Gastroesophageal sphincter (tissue), 4 donors: ENCODE data around the gene IKZF1. TPM values are rescaled to one million over a fixed set of nuclear protein-coding genes. Genes with fewer than 3 reads are reported as not detected.

Source experiments
- ATAC-seq: fragments of 150-250 bp; one replicate; pipeline ENCODE4 v1.9.1; 2016; ENCODE audit warnings: mild to moderate bottlenecking, moderate library complexity
- H3K27ac ChIP-seq, 4 donors: fragments of 200-600 bp; sonication (generic) in 3 of 4; 1 replicate in 3 of 4; 2 replicates in 1 of 4; pipeline ENCODE4 v1.5.1; 2016 to 2019
- H3K27me3 ChIP-seq: fragments of 200-600 bp; sonication (generic); one replicate; pipeline ENCODE4 v1.5.1; 2019
- H3K36me3 ChIP-seq, 2 donors: fragments of 200-600 bp; sonication (generic); one replicate each; pipeline ENCODE4 v1.5.1; 2019; ENCODE audit warnings: control low read depth in 1 of 2
- H3K4me1 ChIP-seq, 3 donors: fragments of 200-600 bp; sonication (generic); 1 replicate in 2 of 3; 2 replicates in 1 of 3; pipeline ENCODE4 v1.5.1; 2016 to 2019; ENCODE audit warnings: control low read depth in 2 of 3
- H3K4me3 ChIP-seq, 2 donors: fragments of 200-600 bp; sonication (generic); one replicate each; pipeline ENCODE4 v1.5.1; 2019; ENCODE audit warnings: mild to moderate bottlenecking in 1 of 2, moderate library complexity in 1 of 2
- H3K9me3 ChIP-seq, 3 donors: fragments of 200-600 bp; sonication (generic); one replicate each; pipeline ENCODE4 v1.5.1; 2017 to 2019; ENCODE audit warnings: control low read depth in 2 of 3
- EP300 ChIP-seq: sonication (generic); formaldehyde crosslinking; IDR thresholded peaks from one replicate; pipeline ENCODE4 v1.6.1; 2017; ENCODE audit warnings: antibody characterized with exemption, mild to moderate bottlenecking
- POLR2A ChIP-seq, 2 donors: fragments of 450-650 bp; IDR thresholded peaks; one replicate each; pipeline ENCODE4 v1.6.1; 2017; ENCODE audit warnings: antibody characterized with exemption in 2 of 2, mild to moderate bottlenecking in 2 of 2, moderate library complexity in 1 of 2
- POLR2AphosphoS5 ChIP-seq: sonication (generic); formaldehyde crosslinking; IDR thresholded peaks from one replicate; pipeline ENCODE4 v1.6.1; 2017; ENCODE audit warnings: antibody characterized with exemption
- WGBS, 2 donors: methylation state at CpG; one replicate each; pipeline ENCODE4 v1.1.5; 2018; ENCODE audit warnings: low coverage in 1 of 2; 5-methylcytosine and 5-hydroxymethylcytosine counted together
- total RNA-seq, 4 donors: library from RNA; depleted of rRNA; stranded (reverse); fragments of >200 nt; gene quantifications; one replicate each; pipeline ENCODE4 v1.1.0, GENCODE V29; 2016
- TF ChIP-seq, protein P1 (sequence below), 4 experiments: fragments of 200-600 bp in 2 of 4; fragments of 450-650 bp in 2 of 4; sonication (generic) in 1 of 4; IDR thresholded peaks; one replicate each; pipeline ENCODE4 v1.5.1; 2017 to 2019; ENCODE audit warnings: antibody characterized with exemption in 4 of 4, mild to moderate bottlenecking in 2 of 4, moderate library complexity in 2 of 4

IKZF1 gene
- total RNA-seq, 4 donors from 2014 or later: 2.5 to 14.1 (median 5.9) TPM

GRCh38 chr7:50264908-50265307 is 39.6 kb upstream of the IKZF1 start:
- Histone ChIP-seq H3K36me3 (no peaks in the 10 kb centered on the region), H3K27ac (no peak overlapping the region), H3K9me3 (no peaks in the 10 kb centered on the region), H3K4me3 (no peak overlapping the region), H3K27me3 (no peaks in the 10 kb centered on the region), H3K4me1 (no peaks in the 10 kb centered on the region)
- 39 to 43% methylated on average over 3 of the region's 3 CpGs for WGBS, 2 donors
- TF ChIP-seq POLR2A (IDR thresholded peaks at IDR 0.05) (no peak), EP300 (no peak), POLR2AphosphoS5 (no peak)
- TF ChIP-seq, protein P1, sequence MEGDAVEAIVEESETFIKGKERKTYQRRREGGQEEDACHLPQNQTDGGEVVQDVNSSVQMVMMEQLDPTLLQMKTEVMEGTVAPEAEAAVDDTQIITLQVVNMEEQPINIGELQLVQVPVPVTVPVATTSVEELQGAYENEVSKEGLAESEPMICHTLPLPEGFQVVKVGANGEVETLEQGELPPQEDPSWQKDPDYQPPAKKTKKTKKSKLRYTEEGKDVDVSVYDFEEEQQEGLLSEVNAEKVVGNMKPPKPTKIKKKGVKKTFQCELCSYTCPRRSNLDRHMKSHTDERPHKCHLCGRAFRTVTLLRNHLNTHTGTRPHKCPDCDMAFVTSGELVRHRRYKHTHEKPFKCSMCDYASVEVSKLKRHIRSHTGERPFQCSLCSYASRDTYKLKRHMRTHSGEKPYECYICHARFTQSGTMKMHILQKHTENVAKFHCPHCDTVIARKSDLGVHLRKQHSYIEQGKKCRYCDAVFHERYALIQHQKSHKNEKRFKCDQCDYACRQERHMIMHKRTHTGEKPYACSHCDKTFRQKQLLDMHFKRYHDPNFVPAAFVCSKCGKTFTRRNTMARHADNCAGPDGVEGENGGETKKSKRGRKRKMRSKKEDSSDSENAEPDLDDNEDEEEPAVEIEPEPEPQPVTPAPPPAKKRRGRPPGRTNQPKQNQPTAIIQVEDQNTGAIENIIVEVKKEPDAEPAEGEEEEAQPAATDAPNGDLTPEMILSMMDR (IDR thresholded peaks at IDR 0.05): no peak
- ATAC-seq: no peak

GRCh38 chr7:50265968-50266634 is 38.4 kb upstream of the IKZF1 start:
- Histone ChIP-seq H3K9me3 (no peaks in the 10 kb centered on the region), H3K4me1 (no peaks in the 10 kb centered on the region), H3K36me3 (no peaks in the 10 kb centered on the region), H3K27ac (no peak overlapping the region), H3K27me3 (no peaks in the 10 kb centered on the region), H3K4me3 (no peak overlapping the region)
- WGBS, 2 donors: 65 to 88% methylated on average over 4 to 6 of the region's 6 CpGs
- ATAC-seq: peak; percentile 19
- TF ChIP-seq POLR2A (IDR thresholded peaks at IDR 0.05) (no peak), EP300 (no peak), POLR2AphosphoS5 (no peak)
- TF ChIP-seq, protein P1 (IDR thresholded peaks at IDR 0.05): no peak

DNA sequence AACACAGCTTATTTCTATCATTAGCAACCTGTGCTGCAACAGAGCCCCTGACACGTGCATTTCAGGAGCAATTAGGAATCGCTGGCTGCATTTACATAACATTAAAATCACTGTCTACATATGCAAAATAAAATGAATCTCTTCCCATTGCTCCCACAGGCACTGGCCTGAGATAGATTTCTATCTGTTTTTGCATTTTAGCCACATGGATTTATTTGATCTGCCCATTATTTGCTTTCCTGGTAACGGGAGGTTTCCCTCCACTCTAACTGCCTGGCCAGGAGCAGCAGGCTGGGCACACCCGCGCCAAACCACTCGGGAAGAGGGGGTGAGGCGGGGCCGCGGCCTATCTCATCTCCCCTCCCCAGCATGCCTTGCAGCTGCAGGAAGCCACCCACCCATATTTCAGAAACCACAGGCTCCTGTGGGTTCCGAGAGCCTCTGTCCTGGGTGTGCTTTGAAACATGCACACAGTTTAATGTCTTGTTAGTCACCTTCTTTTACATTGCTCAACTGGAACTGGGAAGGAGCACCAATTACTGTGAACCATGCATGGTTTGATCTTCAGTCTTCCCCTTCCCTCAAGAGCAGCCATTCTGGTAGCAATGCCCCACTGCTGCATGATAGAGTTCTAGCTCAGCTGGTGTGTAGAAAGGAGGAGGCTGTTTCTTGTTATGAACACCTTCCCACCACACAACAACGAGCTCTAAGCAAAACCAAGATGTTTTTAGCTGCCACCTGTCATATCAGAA is 37.7 kb upstream of the IKZF1 start:
- Histone ChIP-seq H3K27me3 (no peaks in the 10 kb centered on the region), H3K9me3 (no peaks in the 10 kb centered on the region), H3K4me3 (no peak overlapping the region), H3K4me1 (no peaks in the 10 kb centered on the region), H3K27ac (no peak overlapping the region), H3K36me3 (no peaks in the 10 kb centered on the region)
- WGBS, 2 donors: 34 to 59% methylated on average over 3 to 4 of the region's 11 CpGs
- no peak for ATAC-seq
- TF ChIP-seq, protein P1 (IDR thresholded peaks at IDR 0.05): no peak
- TF ChIP-seq EP300 (no peak), POLR2A (IDR thresholded peaks at IDR 0.05) (no peak), POLR2AphosphoS5 (no peak)

- Histone ChIP-seq H3K27ac (no peak overlapping the region), H3K9me3 (no peaks in the 10 kb centered on the region), H3K27me3 (peaks cover 4% of the 10 kb centered on the region), H3K4me1 (no peaks in the 10 kb centered on the region), H3K4me3 (no peak overlapping the region), H3K36me3 (no peaks in the 10 kb centered on the region)
- TF ChIP-seq EP300 (no peak), POLR2A (IDR thresholded peaks at IDR 0.05) (no peak), POLR2AphosphoS5 (no peak)
- TF ChIP-seq, protein P1 (IDR thresholded peaks at IDR 0.05): no peak
- no peak for ATAC-seq
- WGBS, 2 donors: 75% methylated on average over 2 of the region's 2 CpGs; no CpG with 5 or more reads in 1 of the 2 donors
Measured at GRCh38 chr7:50267525-50268041, 36.9 kb upstream of the IKZF1 start.
